GM19193 (cell line): ENCODE results near the gene ANGEL1.

ENCODE experiments used
- POLR2A ChIP-seq: IDR thresholded peaks from 4 replicates; pipeline ENCODE4 v1.6.1; 2011; ENCODE audit not compliant: insufficient read depth, insufficient read length; ENCODE audit errors: extremely low read depth

Gene ANGEL1

DNA sequence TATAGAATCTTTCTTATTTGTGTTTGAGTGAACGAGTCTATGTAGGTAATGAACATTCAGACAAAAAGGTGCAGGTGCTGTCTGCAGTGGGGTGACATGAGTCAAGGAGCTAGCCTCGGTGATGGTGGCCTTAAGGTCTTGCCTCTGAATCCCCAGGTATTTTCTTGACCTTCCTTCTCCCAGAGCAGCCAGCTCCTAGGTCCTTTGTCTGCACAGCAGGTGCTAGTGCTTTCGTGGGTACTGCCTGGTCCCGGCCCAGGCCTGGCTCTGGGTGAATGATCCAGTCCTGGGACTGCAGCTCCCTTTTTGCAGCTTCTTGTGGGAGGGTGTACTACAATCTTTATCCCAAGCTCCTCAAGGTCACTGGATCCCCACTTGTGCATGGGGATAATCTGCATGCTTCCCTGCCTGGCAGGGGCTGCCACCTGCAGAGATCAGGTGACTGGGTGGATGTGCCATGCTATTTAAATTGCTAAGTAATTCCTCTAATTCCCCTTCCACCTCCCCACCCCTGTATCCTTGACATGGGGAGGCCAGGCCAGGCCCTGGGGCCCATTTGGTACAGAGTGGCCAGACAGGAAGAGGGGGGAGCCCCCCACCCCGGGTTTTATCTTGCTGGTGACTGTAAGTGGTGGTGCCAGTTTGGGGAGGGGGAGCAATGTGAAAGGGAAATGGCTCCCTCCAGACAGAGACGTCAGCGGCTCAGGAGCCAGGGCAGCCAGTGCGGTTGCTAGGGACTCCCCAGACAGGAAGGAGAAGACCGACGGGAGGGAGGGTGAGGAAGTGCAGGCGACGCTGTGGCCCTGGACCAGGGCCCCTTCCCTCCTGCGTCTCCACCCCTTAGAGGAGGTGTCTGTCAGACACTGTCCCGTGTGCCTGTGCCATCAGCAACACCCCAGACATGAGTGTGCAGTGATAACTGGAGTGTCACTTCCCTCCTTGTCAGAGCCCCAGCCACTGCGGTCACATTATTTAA lies 44.7 kb downstream of the ANGEL1 start:
- TF ChIP-seq POLR2A, result no peak

DNA sequence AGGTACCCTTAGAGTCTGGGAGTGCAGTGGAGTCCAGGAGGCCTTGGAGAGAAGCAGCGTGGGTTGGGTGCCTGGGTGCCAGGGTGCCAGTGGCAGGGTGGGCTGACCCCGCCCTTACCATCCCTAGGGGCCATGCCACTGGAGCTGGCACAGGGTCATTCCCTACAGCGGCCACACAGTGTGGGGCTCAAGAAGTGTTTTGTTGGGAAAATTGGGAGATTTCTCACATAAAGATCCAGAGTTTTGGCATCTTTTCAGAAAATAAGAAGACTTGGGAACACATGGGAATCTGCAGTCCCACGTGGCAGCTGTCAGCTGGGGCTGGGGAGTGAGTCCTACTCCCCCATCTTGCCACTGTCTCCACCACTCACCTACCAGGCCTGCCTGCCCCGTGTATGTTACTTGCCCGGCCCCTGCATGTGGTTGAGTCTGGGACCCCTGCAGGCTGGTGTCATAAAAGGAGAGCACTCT lies 47.2 kb downstream of the ANGEL1 start:
- no peak for TF ChIP-seq POLR2A

DNA sequence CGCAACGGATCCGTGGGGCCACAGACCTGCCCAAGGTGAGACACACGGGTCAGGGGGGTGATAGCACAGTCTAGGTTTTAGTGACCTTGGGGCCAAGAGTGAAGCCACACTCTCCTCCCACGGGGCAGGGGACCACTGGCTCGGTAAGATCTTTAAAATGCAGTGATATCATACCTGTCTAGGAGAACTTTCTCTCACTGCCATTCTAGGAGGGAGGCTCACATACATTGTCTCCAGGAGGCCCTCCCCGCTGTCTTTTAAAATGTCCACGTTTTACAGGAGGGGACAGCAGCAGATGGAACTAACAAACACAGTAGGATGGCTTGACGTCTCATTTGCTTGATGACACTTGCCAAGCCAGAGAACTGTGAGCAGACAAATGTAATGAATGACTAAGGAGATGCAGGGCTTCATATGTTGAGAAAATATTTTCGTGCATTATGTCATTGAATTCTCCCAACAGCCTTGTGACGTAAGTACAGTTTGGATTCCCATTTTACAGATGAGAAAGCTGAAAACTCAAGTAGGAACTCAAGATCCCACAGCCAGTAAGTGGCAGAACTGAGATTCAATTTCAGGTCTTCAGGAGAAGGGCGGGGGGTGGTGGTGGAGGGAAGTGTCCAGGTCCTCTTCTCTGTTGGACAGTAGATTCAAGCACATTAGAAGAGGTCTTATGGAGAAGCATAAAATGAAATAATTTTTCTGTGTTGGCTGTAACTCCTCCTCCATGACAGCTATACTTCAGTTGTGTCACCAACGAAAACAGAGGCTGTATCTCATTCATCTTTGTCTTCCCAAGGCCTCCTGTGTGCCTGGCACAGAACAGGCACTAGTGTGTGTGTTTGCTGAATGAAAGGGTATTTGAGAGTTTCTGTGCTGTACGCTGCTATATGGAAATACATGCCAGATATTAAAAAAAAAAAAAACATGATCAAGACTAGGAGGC lies 49.3 kb downstream of the ANGEL1 start:
- TF ChIP-seq POLR2A, result no peak

DNA sequence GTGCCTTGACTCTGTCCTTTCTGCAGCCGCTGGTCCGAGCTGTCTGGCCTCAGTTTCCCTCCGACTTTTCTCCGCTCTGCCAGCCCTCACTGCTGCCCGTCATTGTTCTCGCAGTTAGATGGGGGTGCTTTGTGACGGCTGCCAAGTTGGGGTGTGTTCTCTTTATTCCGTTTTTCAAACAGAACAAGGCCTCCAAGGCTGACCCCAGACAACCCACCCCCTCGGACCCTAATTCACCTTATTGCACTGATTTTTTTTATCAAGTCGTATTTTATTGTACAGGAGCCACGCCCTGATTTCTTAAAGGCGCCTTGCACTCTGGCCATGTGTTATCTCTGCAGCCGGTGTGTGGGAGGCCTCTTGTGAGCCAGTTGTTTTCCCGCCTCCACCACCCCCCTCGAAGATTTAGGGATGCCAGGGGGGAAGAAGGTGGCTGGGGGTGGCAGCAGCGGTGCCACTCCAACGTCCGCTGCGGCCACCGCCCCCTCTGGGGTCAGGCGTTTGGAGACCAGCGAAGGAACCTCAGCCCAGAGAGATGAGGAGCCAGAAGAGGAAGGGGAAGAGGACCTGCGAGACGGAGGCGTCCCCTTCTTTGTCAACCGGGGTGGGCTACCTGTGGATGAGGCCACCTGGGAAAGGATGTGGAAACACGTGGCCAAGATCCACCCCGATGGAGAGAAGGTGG lies 50.1 kb downstream of the ANGEL1 start:
- no peak for TF ChIP-seq POLR2A

DNA sequence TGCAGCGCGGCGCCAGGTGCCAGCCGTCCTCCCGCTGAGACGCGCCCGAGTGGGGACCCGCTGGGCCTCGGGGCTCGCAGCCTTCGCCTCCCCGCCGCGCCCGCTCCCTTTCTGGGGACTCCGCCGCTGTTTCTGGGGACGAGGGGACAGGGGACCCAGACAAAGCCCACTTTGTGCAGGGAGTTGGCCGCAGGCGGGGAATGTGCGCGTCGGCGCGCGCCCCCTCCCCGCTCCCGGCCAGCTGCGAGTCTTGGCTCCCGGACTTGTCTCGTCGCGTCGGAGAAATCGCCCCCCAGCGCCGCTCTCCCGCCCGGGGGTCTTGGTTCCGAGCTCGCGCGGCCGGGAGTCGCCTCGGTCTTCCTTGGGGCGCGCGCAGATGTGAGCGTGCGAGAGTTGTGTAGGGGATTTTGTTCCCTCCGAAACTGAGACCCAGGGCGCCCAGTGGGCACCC lies 50.7 kb downstream of the ANGEL1 start:
- TF ChIP-seq POLR2A, result no peak

DNA sequence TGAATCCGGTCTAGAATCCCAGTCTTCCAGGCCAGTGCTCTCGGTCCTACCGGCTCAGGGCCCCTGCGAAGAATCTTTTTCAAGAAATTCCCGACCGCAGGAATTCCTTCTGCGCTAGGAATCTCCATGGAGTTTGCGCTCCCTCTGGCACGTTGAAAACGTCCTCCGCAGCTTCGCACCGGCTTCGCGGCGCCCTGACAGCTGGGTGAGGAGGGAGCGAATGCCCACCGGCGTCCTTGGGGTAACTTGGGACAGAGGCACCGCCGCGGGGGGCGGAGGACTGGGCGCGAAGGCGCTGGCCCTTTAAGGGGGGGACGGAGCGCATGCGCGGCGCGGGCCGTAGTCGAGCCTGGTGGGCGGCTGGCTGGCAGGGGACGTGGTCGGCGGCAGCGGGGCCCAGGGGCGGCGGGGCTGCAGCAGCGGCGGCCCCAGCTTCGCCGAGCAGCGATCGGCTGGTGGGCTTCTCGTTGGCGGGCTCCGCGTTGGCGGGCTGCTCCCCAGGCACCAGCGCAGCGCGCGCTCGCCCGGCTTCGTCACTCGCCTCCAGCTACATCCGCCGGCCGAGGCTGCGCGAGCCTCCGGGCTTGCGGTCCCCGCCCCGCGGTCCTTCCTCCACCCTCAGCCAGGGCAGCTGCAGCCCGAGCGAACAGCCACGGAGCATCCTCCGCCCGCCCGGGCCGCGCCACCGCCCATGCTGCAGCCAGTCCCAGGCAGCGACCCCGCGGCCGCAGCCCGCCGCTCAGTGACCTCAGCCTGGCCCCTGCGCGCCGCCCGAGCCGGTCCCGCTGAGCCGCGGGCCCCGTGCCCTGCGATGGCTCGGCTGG lies 51.3 kb downstream of the ANGEL1 start, which contains the start of gene VASH1:
Gene VASH1, plus strand, starts transcription at position 333 of the 824 bp plus-strand sequence. CDS start 1,354 bp downstream, outside the sequence.
- TF ChIP-seq POLR2A, result peak; percentile 40

DNA sequence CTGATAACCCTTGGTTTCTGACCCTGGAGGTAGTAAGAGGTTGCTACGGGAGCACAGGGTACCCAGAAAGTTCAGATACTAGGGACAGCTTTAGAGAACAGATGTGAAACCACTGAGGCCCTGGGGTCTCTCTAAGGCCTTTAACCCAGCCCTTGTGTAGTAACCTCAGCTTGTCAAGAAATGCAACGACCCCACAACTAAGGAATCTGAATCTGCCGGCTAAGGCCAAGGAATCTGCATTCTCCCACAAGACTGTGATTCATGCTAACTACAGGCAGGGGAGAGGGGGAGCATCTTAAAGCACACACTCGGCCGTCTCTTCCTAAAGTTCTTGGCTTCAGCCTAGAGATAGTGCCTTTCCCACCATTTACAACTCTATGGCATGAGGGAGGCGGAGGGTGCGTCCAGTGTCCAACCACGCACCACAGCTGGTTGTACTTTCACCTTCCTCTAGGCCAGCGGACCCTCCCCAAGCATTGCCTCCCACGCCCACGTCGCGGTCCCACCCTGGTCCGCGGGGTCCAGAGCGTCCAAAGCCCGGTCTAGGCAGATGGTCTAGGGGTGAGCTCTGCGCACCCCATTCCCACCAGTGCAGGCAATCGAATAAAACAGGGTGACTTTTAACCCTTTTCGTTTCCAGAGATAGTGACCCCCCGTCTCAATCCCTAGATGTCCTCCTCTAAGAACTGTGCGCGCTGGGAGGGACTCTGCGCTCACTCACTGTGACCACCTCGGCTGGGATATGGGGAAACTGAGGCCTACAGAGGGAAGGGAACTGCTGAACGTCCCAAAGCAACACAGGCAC lies 52.1 kb downstream of the ANGEL1 start:
- TF ChIP-seq POLR2A, result no peak

DNA sequence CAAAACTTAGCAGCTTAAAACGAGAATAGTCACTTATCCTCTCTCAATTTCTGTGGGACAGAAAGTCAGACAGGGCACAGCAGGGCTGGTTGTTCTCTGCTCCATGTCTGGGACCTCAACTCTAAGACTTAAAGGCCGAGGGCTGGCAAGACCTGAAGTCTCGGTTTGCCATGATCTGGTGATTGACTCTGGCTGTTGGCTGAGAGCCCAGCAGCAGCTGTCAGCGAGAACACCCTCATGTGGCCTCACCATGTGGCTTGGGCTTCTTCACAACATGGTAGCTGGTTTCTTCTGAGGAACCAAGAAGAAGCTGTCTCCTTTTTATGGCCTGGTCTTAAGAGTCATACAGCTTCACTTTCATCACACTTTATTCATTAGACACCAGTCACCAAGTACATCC lies 53.1 kb downstream of the ANGEL1 start:
- TF ChIP-seq POLR2A, result no peak

DNA sequence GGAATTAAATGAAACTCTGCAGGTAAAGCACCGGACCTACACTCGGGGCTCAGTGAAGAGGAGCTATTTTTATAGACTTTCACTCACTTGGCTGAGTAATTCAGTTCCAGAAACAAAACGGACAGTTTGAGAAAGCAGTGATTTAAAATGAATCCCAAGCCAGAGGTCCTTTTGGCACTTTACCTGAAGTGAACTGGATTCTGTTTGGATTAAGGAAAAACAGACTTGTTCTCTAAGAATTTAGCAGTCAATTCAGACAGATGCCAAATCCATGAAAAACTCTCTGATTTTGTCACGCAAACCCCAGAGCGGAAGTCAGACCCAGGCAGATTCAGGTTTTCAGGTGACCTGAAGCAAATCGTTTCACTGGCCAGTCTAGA lies 56.3 kb downstream of the ANGEL1 start:
- no peak for TF ChIP-seq POLR2A

DNA sequence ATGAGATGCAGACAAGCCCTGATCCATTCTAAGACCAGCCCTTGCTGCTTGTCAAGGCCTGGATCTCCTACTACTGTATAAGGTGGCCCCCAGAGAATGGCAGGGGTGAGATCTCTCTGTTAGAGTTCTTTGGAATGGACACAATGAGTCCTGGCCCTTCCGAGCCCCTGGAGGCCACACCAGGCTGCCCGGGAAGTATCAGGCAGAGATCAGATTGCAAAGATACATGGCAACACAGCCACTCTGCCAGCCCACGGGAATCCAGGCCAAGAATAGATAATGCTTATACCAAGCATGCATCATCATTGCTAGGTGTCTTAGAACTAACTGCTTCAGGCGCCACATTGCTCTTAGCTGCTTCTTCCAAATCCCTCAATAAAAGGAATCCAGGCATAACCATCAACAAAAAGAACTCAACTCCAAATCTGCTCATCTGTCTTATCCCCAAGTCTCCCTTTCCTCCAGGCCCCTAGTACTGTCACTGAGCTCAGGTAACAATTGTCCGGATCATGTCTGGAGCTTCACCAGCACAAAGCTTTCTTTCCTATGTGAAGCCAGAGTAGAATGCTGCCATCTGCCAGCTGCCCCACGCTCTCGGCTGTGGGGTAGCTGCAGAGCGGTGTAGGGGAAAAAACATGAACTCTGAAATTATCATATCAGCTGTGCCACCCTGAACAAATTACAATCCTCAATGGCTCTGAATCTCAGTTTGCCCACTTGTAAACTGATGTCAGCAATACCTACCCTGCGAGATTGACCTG lies 56.9 kb downstream of the ANGEL1 start:
- no peak for TF ChIP-seq POLR2A

DNA sequence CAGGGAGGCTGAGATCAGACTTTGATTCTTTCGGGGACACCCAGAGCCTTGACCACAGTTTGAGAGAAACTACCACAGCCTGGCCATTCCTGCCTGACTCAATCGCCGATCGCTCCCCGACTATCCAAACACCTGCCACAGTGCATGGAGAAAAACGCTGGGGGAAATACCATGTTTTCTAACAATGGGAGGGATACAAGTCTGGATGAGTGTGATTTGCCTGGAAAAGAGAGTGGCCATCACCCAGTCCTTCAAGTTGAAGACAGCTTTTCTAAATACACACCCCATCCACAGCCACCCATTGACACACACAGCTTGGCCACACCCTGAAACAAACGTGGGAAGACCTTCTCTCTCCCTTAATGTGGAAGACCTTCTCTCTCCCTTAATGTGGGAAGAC lies 58.1 kb downstream of the ANGEL1 start:
- TF ChIP-seq POLR2A, result no peak

DNA sequence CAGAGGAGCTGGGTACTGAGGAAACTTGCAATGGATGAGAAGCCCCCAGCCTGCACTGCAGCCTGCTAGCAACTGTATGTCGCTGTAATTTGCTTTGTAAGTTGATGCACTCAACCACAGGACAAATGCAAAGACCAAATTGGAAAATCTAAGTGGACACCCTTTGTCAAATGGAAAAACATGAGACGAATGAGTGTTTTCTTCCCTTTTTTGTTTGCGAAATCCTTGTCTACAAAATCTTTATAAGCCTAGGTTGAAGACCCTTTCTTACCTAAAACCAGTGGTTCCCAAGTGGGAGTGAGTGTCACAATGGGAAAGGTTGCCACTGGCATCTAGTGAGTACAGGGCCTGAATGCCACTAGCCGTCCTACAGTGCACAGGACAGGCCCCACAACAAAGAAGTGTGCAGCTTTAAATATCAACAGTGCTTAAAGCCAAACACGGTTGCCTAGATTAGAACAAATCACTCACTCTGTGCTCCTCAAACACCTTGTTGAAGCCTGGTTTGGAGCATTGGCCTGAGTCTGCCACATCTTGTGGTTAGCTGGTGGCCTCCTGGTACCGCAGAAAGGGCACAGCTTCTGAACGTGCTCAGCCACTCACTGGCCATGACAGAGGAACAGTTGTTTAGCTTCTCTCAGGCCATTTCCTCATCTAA lies 59.0 kb downstream of the ANGEL1 start:
- TF ChIP-seq POLR2A, result no peak
